ENCODE data around the gene KRT79. TPM values are rescaled to one million over a fixed set of nuclear protein-coding genes. Genes with fewer than 3 reads are reported as not detected.

Gene KRT79
- total RNA-seq, 1 donor from 2014 or later = 0.10 TPM

DNA sequence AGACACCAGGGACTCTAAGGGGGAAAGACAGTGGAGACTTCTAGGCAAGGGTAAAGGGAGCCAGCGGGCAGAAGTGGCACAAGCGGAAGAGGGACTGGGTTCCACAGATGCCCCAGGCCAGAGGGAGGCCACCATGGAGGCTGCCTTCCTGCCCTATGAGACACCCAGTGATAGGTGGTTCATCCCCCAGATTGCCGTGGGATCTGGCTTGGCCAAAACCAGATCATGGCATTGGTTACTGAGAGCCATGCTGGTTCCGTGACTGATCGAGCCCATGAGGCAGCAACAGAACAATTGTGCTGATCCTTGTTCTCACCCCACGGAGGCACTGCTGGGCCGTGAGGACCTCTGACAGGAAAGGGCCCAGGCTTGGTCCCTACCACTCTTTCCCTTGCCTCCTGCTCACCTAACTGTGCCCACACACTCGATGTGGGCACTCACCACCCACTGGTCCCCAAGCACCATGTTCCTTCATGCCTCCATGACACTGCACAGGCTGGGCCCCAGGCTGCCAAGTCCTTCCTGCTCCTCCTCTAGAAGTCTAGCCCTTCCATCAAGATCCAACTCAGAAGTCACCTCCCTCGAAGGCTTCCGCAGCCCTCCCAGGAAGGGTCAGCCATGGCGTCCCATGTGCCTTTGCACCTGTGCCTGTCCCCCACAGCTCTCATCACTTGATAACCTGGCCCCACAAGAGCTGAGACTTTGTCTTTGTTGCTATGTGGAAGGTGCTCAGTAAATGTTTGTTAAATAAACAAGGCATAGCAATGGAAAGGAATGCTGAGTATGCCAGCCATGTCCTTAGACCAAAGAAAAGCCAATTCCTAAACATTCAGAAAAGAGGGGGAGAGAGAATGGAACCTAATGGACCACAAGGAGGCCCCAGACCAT, 7.3 kb downstream of the KRT79 start:
- TF ChIP-seq, protein P1, sequence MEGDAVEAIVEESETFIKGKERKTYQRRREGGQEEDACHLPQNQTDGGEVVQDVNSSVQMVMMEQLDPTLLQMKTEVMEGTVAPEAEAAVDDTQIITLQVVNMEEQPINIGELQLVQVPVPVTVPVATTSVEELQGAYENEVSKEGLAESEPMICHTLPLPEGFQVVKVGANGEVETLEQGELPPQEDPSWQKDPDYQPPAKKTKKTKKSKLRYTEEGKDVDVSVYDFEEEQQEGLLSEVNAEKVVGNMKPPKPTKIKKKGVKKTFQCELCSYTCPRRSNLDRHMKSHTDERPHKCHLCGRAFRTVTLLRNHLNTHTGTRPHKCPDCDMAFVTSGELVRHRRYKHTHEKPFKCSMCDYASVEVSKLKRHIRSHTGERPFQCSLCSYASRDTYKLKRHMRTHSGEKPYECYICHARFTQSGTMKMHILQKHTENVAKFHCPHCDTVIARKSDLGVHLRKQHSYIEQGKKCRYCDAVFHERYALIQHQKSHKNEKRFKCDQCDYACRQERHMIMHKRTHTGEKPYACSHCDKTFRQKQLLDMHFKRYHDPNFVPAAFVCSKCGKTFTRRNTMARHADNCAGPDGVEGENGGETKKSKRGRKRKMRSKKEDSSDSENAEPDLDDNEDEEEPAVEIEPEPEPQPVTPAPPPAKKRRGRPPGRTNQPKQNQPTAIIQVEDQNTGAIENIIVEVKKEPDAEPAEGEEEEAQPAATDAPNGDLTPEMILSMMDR (IDR thresholded peaks at IDR 0.05) = no peak

DNA sequence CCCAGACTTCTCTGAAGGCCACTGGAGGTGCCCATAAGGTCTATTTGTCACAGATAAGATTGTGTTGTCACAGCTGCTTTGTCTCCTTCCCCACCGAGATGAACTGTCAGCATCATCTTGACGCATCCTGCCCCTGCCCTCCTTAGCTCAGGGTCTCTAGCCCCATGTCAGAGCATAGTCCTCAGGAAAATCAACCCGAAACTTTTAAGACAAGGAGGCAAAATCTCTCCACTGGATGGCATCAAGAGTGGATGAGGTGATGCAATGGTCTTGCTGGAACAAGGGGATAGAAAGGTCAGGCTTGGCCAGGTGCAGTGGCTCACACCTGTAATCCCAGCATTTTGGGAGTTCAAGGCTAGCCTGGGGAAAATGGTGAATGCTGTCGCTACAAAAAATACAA, 8.2 kb downstream of the KRT79 start:
- peak overlapping the region; percentile 25 for H3K27ac Mint-ChIP-seq (ENCODE audit: unreplicated experiment)
- H3K9me3 Mint-ChIP-seq (ENCODE audit: low read depth) = no peaks in the 10 kb centered on the region
- DNase-seq (ENCODE audit: low spot score) = no peak
- no peak overlapping the region for H3K4me3 Mint-ChIP-seq (ENCODE audit: unreplicated experiment)
- TF ChIP-seq, protein P1 (IDR thresholded peaks at IDR 0.05) = no peak
- H3K27me3 Mint-ChIP-seq (ENCODE audit: low read depth) = no peaks in the 10 kb centered on the region
- H3K36me3 Mint-ChIP-seq (ENCODE audit: low read depth) = no peaks in the 10 kb centered on the region
- peaks cover 28% of the 10 kb centered on the region for H3K4me1 Mint-ChIP-seq (ENCODE audit: low read depth)

More for the DNA sequence above, 7.3 kb downstream of the KRT79 start:
- H3K27me3 Mint-ChIP-seq (ENCODE audit: low read depth) = no peaks in the 10 kb centered on the region
- DNase-seq (ENCODE audit: low spot score) = peak; percentile 28
- no peaks in the 10 kb centered on the region for H3K9me3 Mint-ChIP-seq (ENCODE audit: low read depth)
- no peak overlapping the region for H3K27ac Mint-ChIP-seq (ENCODE audit: unreplicated experiment)
- peaks cover 26% of the 10 kb centered on the region for H3K4me1 Mint-ChIP-seq (ENCODE audit: low read depth)
- no peaks in the 10 kb centered on the region for H3K36me3 Mint-ChIP-seq (ENCODE audit: low read depth)
- no peak overlapping the region for H3K4me3 Mint-ChIP-seq (ENCODE audit: unreplicated experiment)

DNA sequence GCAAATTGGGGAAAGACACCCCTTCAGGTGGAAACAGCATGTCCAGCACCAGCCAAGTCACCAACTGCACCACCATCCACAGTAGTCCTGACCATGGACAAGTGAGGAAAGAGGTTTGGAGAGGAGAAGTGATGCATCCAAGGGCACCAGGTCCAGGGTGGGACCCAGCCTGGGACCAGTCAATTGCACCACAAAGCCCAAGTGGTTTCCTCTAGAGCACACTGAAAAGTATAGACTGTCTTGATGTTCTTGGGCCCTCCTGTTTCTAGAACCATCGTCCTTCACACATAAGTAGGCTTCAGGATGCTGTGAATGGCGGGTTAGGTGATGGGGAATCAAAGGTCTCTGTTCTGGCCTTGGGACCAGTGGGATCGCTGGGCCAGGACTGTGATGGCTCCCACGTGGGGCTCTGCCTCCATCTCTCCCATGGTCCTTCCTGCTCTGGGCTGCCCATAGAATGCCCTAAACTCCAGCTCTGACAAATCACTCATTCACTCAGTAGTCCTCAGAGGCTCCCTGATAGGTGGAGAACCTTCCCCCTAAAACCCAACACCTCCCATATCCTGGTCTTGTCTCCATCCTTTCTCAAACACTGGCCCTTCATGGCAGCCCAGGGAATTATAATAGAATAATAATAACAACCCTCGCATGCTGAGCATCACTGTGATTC, 9.2 kb downstream of the KRT79 start:
- DNase-seq (ENCODE audit: low spot score) = no peak
- Mint-ChIP-seq H3K27ac (ENCODE audit: unreplicated experiment) (no peak overlapping the region), H3K36me3 (ENCODE audit: low read depth) (no peaks in the 10 kb centered on the region), H3K4me1 (ENCODE audit: low read depth) (peaks cover 28% of the 10 kb centered on the region), H3K27me3 (ENCODE audit: low read depth) (no peaks in the 10 kb centered on the region), H3K4me3 (ENCODE audit: unreplicated experiment) (no peak overlapping the region), H3K9me3 (ENCODE audit: low read depth) (no peaks in the 10 kb centered on the region)
- TF ChIP-seq, protein P1 (IDR thresholded peaks at IDR 0.05) = no peak

DNA sequence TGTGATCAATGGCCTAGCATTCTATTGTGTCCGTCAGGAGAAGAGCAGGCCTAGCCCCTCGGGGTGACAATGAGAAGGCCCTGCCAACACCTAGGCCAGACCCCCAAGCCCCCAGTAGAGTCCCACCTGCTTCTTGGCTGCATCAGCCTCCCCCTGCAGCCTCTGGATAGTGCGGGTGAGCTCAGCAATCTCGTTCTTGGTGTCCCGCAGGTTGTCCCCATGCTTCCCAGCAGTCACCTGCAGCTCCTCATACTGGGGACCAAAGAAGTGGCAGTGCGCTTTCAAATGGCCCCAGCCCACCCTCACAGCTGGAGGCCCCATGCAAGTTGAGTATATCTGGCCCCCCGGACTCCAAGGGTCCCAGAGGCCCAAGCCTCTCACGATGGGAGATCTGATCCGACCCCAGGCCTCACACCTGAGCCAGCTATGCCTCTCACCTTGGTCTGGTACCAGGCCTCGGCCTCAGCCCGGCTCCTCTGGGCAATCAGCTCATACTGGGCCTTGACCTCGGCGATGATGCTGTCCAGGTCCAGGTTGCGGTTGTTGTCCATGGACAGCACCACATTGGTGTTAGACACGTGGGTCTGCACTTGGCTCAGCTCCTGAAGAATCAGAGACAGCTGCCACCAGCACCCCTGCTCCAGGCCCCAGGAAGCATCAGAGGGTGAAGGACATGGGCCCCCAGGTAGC, 10.2 kb downstream of the KRT79 start:
- Mint-ChIP-seq H3K4me3 (ENCODE audit: unreplicated experiment) (no peak overlapping the region), H3K27me3 (ENCODE audit: low read depth) (no peaks in the 10 kb centered on the region), H3K36me3 (ENCODE audit: low read depth) (no peaks in the 10 kb centered on the region), H3K9me3 (ENCODE audit: low read depth) (no peaks in the 10 kb centered on the region), H3K27ac (ENCODE audit: unreplicated experiment) (no peak overlapping the region), H3K4me1 (ENCODE audit: low read depth) (peaks cover 28% of the 10 kb centered on the region)
- TF ChIP-seq, protein P1 (IDR thresholded peaks at IDR 0.05) = no peak
- DNase-seq (ENCODE audit: low spot score) = no peak

Data from chondrocyte (in vitro differentiated cells).